NCI-H345 treated with DMSO at 0.1 percent for 48 hours (cell line): ENCODE measurements around the gene NGFR.

Experiments
- DNase-seq: peaks from one replicate; lab custom pipeline; 2025; ENCODE audit not compliant: unreplicated experiment; lab: John Stamatoyannopoulos, UW

The NGFR gene

GRCh38 chr17:49514071-49514721 is 19.1 kb downstream of the NGFR start:
- DNase-seq = no peak

- no peak for DNase-seq
Measured at GRCh38 chr17:49515196-49515770, 20.2 kb downstream of the NGFR start.

- no peak for DNase-seq
Measured at GRCh38 chr17:49516180-49516579, 21.1 kb downstream of the NGFR start.

GRCh38 chr17:49518346-49519078 is 23.4 kb downstream of the NGFR start:
- no peak for DNase-seq

DNA sequence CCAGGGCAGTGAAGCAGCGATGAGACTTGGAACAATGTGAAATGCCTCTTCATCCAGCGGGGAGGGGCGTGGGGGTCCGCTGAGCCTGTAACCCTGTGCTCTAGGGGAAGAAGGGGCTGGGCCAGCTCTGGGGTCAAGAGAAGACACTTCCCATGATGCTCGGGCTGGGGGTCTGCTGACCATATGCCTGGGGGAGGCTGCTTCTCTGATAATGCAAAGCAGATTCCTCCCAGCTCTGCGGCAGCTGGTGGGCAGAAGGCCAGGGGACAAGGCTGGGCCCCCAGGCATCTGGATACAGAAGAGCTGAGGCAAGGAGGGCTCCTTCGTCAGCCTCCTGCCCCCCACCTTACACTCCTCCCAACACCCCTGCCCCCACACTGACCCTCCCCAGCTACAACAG is 24.7 kb downstream of the NGFR start:
- DNase-seq = no peak

- no peak for DNase-seq
Measured at GRCh38 chr17:49520386-49521087, 25.4 kb downstream of the NGFR start.

DNA sequence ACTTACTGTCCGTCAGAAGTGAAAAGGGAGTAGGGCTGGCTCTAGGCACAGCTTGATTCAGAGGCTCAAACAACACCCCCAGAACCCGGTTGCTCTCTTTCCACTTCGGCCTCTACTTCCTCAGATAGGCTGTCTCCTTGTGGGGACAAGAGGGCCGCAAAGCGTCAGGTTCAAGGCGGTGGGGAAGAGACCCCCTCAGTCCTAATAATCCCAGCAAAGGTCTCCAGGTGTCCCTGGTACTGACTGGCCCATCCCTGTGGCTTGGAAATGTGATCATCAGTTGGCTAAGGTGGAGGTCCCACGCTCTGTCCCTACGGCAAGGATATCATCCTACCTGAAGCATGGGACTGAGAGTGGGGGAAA is 26.0 kb downstream of the NGFR start:
- no peak for DNase-seq

DNA sequence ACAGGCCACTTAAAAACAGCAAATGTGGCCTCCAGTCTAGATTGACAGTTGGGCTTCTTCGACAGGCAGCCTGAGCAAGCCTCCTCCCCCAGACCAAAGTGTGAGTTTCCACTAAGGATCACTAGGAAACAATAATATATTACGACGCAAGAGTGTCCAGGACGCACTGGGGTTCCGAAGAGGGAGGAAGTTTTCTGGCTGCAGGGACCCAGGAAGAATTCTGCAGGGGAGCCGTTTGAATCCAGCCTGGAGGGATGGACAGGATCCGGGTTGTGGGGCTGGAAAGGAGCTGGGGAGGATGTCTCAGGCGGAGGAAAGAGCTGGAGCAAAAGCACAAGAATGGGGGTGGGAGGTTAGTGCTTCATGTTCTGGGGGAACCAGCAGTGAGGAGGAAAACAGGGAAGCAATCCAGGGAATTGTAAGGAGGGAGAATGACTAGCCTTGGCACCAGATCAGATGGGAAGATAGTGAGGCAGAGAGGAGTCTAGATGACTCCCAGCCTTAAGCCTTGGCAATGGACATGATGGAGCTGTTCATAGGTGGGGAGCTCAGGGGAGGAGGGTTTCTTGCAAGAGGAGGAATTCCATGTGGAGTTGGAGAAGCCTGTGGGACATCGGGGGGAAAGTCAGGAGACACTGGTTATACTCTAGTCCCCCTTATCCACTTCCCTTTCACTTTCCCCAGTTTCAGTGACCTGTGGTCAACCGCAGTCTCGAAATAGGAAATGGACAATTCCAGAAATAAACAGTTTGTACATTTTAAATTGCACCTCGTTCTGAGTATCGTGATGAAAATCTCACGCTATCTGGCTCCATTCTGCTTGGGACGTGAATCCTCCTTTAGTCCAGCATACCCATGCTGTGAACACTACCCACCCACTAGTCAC is 26.6 kb downstream of the NGFR start:
- no peak for DNase-seq

- no peak for DNase-seq
Measured at GRCh38 chr17:49522357-49522890, 27.3 kb downstream of the NGFR start.

- DNase-seq = no peak
Measured at GRCh38 chr17:49523196-49523595, 28.1 kb downstream of the NGFR start.

GRCh38 chr17:49523706-49524472 is 28.8 kb downstream of the NGFR start:
- DNase-seq = no peak

GRCh38 chr17:49524473-49525359 is 29.6 kb downstream of the NGFR start:
- no peak for DNase-seq

GRCh38 chr17:49525831-49526741 is 31.0 kb downstream of the NGFR start:
- no peak for DNase-seq

DNA sequence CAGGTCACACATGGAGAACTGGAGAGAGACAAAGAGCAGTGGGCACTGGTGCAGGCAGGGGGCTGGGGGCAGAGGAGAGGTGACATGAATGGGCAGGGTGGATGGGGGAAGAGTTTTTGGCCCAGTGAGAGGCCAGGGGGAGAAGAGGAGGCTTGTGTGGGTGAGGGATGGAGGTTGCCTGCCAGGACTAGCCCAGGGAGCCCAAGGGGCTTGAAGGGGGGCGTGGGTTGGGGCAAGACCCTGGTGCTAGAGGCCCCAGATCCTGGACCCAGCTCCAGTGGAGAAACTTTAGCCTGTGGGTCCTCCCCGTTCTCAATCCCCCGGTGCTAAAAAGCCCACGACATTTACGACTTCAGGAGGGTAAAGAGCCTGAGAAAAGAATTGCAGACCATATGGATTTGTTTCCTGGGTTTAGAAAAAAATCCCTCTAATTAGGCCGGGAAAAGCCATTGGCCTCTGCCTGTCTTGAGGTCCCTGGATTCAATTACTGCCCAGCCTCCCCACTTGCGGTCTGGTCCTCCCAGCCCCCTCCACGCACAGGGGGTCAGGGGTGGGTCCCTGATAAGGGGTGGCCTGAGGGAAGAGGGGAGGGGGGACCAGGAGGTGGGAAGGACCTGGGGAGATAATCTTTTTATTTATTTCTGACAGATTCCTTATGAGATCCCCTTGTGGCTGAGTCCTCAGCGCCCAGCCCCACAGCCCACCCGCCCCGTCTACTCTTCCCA is 33.0 kb downstream of the NGFR start:
- no peak for DNase-seq

GRCh38 chr17:49528966-49529365 is 33.9 kb downstream of the NGFR start:
- no peak for DNase-seq

DNA sequence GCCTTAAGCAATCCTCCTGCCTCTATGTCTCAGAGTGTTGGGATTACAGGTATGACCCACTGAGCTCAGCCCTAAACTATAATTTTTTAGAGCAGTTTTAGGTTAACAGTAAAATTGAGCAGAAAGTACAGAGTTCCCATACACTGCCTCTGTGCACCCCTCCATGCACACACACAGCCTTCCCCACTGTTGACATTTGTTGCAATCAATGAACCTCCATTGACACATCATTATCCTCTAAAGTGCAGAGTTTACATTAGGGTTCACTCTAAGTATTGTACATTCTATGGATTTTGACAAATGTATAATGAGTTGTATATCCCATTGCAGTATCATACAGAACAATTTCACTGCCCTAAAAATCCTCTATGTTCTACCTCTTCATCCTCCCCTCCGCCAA is 35.0 kb downstream of the NGFR start:
- DNase-seq = no peak

DNA sequence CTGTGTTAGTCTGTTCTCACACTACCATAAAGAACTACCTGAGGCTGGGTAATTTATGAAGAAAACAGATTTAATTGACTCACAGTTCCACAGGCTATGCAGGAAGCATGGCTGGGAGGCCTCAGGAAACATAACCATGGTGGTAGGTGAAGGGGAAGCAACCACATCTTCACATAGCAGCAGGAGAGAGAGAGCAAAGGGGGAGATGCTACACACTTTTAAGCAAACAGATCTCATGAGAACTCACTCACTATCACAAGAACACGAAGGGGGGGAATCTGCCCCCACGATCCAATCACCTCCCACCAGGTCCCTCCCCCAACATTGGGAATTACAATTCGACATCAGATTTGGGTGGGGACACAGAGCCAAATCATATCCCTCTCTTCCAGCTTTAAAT is 48.8 kb downstream of the NGFR start:
- no peak for DNase-seq
